ENCODE results near the gene STON2. TPM values are rescaled to one million over a fixed set of nuclear protein-coding genes. Genes with fewer than 3 reads are reported as not detected.
"Not testable (repeated sequence)": the region's sequence is repeated elsewhere in the genome, so short reads cannot be mapped to it uniquely, and the experiment has no call there.

The STON2 gene
- total RNA-seq, 1 experiment from 2014 or later, result not detected

DNA sequence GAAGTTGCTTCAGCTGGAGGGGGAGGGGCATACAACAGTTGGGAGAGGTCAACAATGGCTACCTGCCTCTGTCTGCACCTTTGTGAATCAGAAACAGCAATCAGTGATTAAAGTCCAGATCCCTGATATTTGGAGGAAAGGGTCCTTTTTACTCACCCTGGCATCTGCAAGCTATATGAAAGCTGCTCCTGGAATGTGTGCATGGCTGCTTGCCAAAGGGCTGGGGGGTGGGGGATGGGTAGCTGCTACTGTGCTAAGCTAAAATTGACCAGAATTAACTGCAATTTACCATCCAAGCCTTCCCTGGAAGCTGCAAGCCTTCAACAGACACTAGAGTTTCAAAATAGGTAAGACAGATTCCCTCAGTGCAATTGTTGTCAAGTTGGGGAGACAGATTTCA is 165.8 kb downstream of the STON2 start:
- H3K36me3 ChIP-seq (ENCODE audit: insufficient read depth, low read length), result no peaks in the 10 kb centered on the region
- H3K4me3 ChIP-seq (ENCODE audit: low read length), result no peak overlapping the region
- H4K20me1 ChIP-seq (ENCODE audit: insufficient read depth, low read depth, low read length), result no peaks in the 10 kb centered on the region
- H3K27ac ChIP-seq (ENCODE audit: low read length), result no peak overlapping the region
- H3K9me3 ChIP-seq (ENCODE audit: low read length), result no peaks in the 10 kb centered on the region
- H3K79me2 ChIP-seq (ENCODE audit: low read length), result no peaks in the 10 kb centered on the region
- H3K9ac ChIP-seq (ENCODE audit: low read length), result no peak overlapping the region
- H2AFZ ChIP-seq (ENCODE audit: low read length), result no peak overlapping the region
- H3K27me3 ChIP-seq (ENCODE audit: low read length), result no peaks in the 10 kb centered on the region
- no peak overlapping the region for H3K4me2 ChIP-seq (ENCODE audit: low read depth, low read length, poor library complexity, severe bottlenecking)
- no peaks in the 10 kb centered on the region for H3K4me1 ChIP-seq (ENCODE audit: low read length)
- no peak for DNase-seq
- no peaks in the 10 kb centered on the region for H3K9me2 ChIP-seq (replicated peaks; ENCODE audit: insufficient read depth, low read length)

DNA sequence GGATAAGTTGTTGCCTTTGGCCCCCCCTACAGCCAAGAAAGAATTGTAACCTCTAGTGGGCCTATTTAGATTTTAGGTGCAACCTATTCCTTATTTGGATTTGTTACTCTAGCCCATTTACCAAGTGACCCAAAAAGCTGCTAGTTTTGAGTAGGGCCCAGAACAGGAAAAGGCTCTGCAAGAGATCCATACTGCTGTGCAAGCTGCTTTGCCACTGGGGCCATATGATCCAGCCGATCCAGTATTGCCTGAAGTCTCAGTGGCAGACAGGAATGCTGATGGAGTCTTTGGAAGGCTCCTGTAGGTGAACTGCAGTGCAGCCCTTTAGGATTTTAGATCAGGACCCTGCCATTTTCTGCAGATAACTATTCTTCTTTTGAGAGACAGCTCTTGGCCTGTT is 166.5 kb downstream of the STON2 start:
- Histone ChIP-seq H3K27ac (ENCODE audit: low read length) (no peak overlapping the region), H3K79me2 (ENCODE audit: low read length) (no peaks in the 10 kb centered on the region), H2AFZ (ENCODE audit: low read length) (no peak overlapping the region), H3K4me2 (ENCODE audit: low read depth, low read length, poor library complexity, severe bottlenecking) (no peak overlapping the region), H3K36me3 (ENCODE audit: insufficient read depth, low read length) (no peaks in the 10 kb centered on the region), H3K9me2 (replicated peaks; ENCODE audit: insufficient read depth, low read length) (no peaks in the 10 kb centered on the region), H3K27me3 (ENCODE audit: low read length) (no peaks in the 10 kb centered on the region), H3K4me1 (ENCODE audit: low read length) (no peaks in the 10 kb centered on the region), H3K9ac (ENCODE audit: low read length) (no peak overlapping the region), H3K9me3 (ENCODE audit: low read length) (no peaks in the 10 kb centered on the region), H4K20me1 (ENCODE audit: insufficient read depth, low read depth, low read length) (no peaks in the 10 kb centered on the region), H3K4me3 (ENCODE audit: low read length) (no peak overlapping the region)
- no peak for DNase-seq

DNA sequence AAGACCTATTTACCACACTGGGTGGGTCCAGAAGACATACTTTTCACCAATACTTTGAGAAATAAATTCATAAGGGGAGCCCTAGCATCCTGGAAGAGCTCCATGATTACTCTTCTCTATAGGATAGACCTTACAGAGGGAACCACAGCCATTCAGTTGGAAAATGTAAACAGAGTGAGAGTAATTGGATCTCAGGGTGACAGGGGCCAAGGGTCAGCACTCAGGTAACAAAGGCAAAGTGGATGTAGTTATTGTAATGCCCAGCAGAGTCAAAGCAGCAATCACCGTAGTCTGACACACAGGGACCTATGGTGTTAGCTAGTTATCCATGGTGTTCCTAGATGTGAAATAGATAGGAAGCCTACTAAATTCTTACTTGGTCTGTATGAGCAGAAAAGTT is 168.6 kb downstream of the STON2 start:
- Histone ChIP-seq H3K79me2 (ENCODE audit: low read length) (no peaks in the 10 kb centered on the region), H3K27me3 (ENCODE audit: low read length) (no peaks in the 10 kb centered on the region), H2AFZ (ENCODE audit: low read length) (no peak overlapping the region), H3K4me1 (ENCODE audit: low read length) (no peaks in the 10 kb centered on the region), H3K27ac (ENCODE audit: low read length) (no peak overlapping the region), H3K9ac (ENCODE audit: low read length) (no peak overlapping the region), H3K4me2 (ENCODE audit: low read depth, low read length, poor library complexity, severe bottlenecking) (no peak overlapping the region), H3K36me3 (ENCODE audit: insufficient read depth, low read length) (no peaks in the 10 kb centered on the region), H3K9me3 (ENCODE audit: low read length) (no peaks in the 10 kb centered on the region), H3K4me3 (ENCODE audit: low read length) (no peak overlapping the region), H4K20me1 (ENCODE audit: insufficient read depth, low read depth, low read length) (no peaks in the 10 kb centered on the region), H3K9me2 (replicated peaks; ENCODE audit: insufficient read depth, low read length) (no peaks in the 10 kb centered on the region)
- no peak for DNase-seq

DNA sequence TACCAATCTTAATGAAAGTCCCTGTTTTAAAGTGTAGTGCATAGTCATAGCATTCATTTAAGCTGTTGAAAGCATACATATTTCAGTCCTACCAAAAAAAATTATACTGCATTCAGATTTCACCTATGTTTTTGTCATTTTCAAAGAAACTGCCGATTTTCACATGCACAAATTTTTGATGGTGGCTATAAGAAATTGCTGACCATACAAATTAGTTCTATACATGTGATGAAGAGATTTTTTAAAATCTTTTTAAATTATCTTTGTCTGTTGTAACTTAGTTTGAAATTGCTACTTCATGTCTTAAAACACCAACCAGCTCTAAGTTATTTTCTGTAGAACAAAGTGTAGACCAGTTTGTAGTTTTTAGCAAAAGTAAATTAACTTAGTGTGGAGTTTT is 175.9 kb downstream of the STON2 start:
- Histone ChIP-seq H3K79me2 (ENCODE audit: low read length) (peaks cover 10% of the 10 kb centered on the region; the same call in 1 of the 2 replicates), H4K20me1 (ENCODE audit: insufficient read depth, low read depth, low read length) (no peaks in the 10 kb centered on the region), H3K9me2 (replicated peaks; ENCODE audit: insufficient read depth, low read length) (no peaks in the 10 kb centered on the region), H3K9ac (ENCODE audit: low read length) (no peak overlapping the region), H3K9me3 (ENCODE audit: low read length) (no peaks in the 10 kb centered on the region), H3K27me3 (ENCODE audit: low read length) (no peaks in the 10 kb centered on the region), H3K4me3 (ENCODE audit: low read length) (no peak overlapping the region), H2AFZ (ENCODE audit: low read length) (no peak overlapping the region), H3K27ac (ENCODE audit: low read length) (no peak overlapping the region), H3K36me3 (ENCODE audit: insufficient read depth, low read length) (no peaks in the 10 kb centered on the region), H3K4me2 (ENCODE audit: low read depth, low read length, poor library complexity, severe bottlenecking) (no peak overlapping the region), H3K4me1 (ENCODE audit: low read length) (peaks cover 10% of the 10 kb centered on the region)
- no peak for DNase-seq

DNA sequence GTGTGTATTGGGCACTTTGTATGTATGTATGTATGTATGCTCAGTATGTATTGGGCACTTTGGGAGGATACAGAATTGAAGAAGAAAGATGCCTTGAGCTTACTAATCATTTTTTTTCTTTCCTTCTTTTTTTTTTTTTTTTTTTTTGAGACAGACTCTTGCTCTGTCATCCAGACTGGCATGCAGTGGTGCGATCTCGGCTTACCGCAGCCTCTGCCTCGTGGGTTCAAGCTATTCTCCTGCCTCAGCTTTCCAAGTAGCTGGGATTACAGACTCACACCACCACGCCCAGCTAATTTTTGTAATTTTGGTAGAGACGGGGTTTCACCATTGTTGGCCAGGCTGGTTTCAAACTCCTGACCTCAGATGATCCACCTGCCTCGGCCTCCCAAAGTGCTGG is 176.3 kb downstream of the STON2 start:
- Histone ChIP-seq H3K4me1 (ENCODE audit: low read length) (peaks cover 13% of the 10 kb centered on the region), H3K79me2 (ENCODE audit: low read length) (peaks cover 13% of the 10 kb centered on the region)
- not testable (repeated sequence) for H3K27me3 ChIP-seq (ENCODE audit: low read length); H3K36me3 ChIP-seq (ENCODE audit: insufficient read depth, low read length); DNase-seq; H4K20me1 ChIP-seq (ENCODE audit: insufficient read depth, low read depth, low read length); H3K4me2 ChIP-seq (ENCODE audit: low read depth, low read length, poor library complexity, severe bottlenecking); H3K4me3 ChIP-seq (ENCODE audit: low read length); H3K9me2 ChIP-seq (replicated peaks; ENCODE audit: insufficient read depth, low read length); H2AFZ ChIP-seq (ENCODE audit: low read length); H3K27ac ChIP-seq (ENCODE audit: low read length); H3K9ac ChIP-seq (ENCODE audit: low read length); H3K9me3 ChIP-seq (ENCODE audit: low read length)

DNA sequence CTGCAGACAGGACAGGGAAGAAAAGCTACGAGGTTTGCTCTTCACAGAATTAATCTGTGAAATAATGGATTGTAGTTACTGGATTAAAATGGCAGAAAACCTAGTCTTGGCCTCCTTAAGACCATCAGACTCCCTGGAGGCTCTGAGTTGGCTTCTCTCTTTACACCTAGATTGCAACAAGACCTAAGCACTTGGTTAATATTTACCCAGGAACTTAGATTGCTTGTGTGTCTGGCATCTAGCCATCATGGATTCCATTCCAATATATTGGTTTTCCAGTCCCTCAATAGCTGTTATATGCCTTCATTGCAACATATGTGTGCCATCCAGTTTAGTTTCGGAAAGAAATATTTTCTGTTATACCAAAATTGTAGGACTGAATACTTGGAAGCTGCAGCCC is 177.4 kb downstream of the STON2 start:
- Histone ChIP-seq H2AFZ (ENCODE audit: low read length) (no peak overlapping the region), H3K9ac (ENCODE audit: low read length) (no peak overlapping the region)

DNA sequence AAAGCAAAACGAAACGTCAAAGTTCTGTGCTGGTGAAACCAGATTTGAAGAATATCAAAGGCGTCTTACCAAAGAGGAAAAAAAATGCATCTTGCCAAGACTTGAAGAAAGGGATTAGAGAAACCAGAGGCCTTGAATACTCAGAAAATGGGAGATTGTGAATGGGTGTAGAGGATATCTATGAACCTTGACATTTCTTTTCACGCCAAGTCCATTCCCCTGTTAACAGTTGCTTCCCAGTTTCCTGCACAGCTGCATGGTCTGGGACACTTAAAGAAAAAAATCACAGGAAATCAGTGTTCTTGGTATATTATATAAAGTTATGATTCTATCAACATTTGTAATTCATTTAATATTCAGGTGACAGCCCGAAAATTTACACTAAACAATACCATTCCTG is 178.0 kb downstream of the STON2 start:
- Histone ChIP-seq H3K79me2 (ENCODE audit: low read length) (peaks cover 29% of the 10 kb centered on the region), H3K27ac (ENCODE audit: low read length) (no peak overlapping the region), H2AFZ (ENCODE audit: low read length) (no peak overlapping the region), H3K4me1 (ENCODE audit: low read length) (peaks cover 27% of the 10 kb centered on the region), H3K9me2 (replicated peaks; ENCODE audit: insufficient read depth, low read length) (no peaks in the 10 kb centered on the region), H3K9ac (ENCODE audit: low read length) (no peak overlapping the region), H3K27me3 (ENCODE audit: low read length) (no peaks in the 10 kb centered on the region), H4K20me1 (ENCODE audit: insufficient read depth, low read depth, low read length) (no peaks in the 10 kb centered on the region), H3K36me3 (ENCODE audit: insufficient read depth, low read length) (no peaks in the 10 kb centered on the region), H3K4me2 (ENCODE audit: low read depth, low read length, poor library complexity, severe bottlenecking) (peak overlapping the region; percentile 83), H3K4me3 (ENCODE audit: low read length) (0 out of 2 replicates have a peak overlapping the region, but pooled peaks have one; percentile 83), H3K9me3 (ENCODE audit: low read length) (no peaks in the 10 kb centered on the region)
- no peak for DNase-seq

More for the DNA sequence above, 177.4 kb downstream of the STON2 start:
- H3K9me2 ChIP-seq (replicated peaks; ENCODE audit: insufficient read depth, low read length), result no peaks in the 10 kb centered on the region
- peaks cover 24% of the 10 kb centered on the region for H3K79me2 ChIP-seq (ENCODE audit: low read length)
- no peak overlapping the region for H3K4me3 ChIP-seq (ENCODE audit: low read length)
- no peaks in the 10 kb centered on the region for H3K36me3 ChIP-seq (ENCODE audit: insufficient read depth, low read length)
- no peak overlapping the region for H3K4me2 ChIP-seq (ENCODE audit: low read depth, low read length, poor library complexity, severe bottlenecking)
- no peak overlapping the region for H3K27ac ChIP-seq (ENCODE audit: low read length)
- no peak for DNase-seq
- H3K4me1 ChIP-seq (ENCODE audit: low read length), result peaks cover 24% of the 10 kb centered on the region
- no peaks in the 10 kb centered on the region for H3K27me3 ChIP-seq (ENCODE audit: low read length)
- H3K9me3 ChIP-seq (ENCODE audit: low read length), result no peaks in the 10 kb centered on the region
- no peaks in the 10 kb centered on the region for H4K20me1 ChIP-seq (ENCODE audit: insufficient read depth, low read depth, low read length)

DNA sequence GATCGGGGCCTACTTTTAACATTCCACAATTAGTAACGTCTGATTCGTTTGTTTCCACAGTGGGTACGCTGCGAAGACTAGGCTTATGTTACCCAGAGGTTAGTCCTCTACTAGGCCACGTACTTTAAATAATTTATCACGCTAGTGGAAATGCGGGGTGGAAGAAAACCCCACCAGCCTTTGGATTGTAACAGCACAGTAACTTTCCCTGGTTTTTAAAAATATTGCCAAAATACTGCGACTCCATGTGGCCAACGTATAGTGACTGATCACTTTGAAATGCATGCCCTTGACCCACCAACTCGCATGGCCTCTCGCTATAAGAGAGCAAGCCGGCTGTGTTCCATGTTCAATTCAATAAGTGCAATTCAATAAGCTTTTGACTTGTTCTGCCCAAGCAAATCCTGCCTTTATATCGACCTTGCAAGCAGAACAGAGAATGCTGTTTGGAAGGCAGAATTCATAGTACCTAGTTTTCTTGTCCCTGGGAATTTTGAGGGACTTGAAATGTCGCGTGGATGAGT is 178.5 kb downstream of the STON2 start:
- H4K20me1 ChIP-seq (ENCODE audit: insufficient read depth, low read depth, low read length), result no peaks in the 10 kb centered on the region
- peak overlapping the region; percentile 83 for H3K4me3 ChIP-seq (ENCODE audit: low read length)
- DNase-seq, result no peak
- peak overlapping the region; percentile 83 for H3K4me2 ChIP-seq (ENCODE audit: low read depth, low read length, poor library complexity, severe bottlenecking)
- peak overlapping the region; percentile 84 for H2AFZ ChIP-seq (ENCODE audit: low read length)
- H3K9ac ChIP-seq (ENCODE audit: low read length), result peak overlapping the region; percentile 85
- no peaks in the 10 kb centered on the region for H3K9me3 ChIP-seq (ENCODE audit: low read length)
- H3K79me2 ChIP-seq (ENCODE audit: low read length), result peaks cover 34% of the 10 kb centered on the region
- H3K4me1 ChIP-seq (ENCODE audit: low read length), result peaks cover 31% of the 10 kb centered on the region
- no peaks in the 10 kb centered on the region for H3K9me2 ChIP-seq (replicated peaks; ENCODE audit: insufficient read depth, low read length)
- H3K27me3 ChIP-seq (ENCODE audit: low read length), result no peaks in the 10 kb centered on the region
- no peaks in the 10 kb centered on the region for H3K36me3 ChIP-seq (ENCODE audit: insufficient read depth, low read length)
- H3K27ac ChIP-seq (ENCODE audit: low read length), result peak overlapping the region; percentile 84

Data from Karpas-422 (cell line).